GM04503 (cell line): ENCODE measurements around the gene VIPR1.

Source experiments
- DNase-seq: peaks from one replicate; pipeline ENCODE4 v3.0.0-alpha.2; 2012; ENCODE audit warnings: low read depth

Gene VIPR1

GRCh38 chr3:42493798-42494151 is 8.7 kb upstream of the VIPR1 start:
- no peak for DNase-seq

GRCh38 chr3:42495393-42495792 is 7.0 kb upstream of the VIPR1 start:
- no peak for DNase-seq

- peak; percentile 11 for DNase-seq
These were observed 5.3 kb upstream of the VIPR1 start for GRCh38 chr3:42497009-42497731.

- no peak for DNase-seq
These were observed 4.4 kb upstream of the VIPR1 start for GRCh38 chr3:42498034-42498433.

GRCh38 chr3:42498791-42499477 is 3.5 kb upstream of the VIPR1 start:
- DNase-seq, result no peak

- no peak for DNase-seq
These were observed 3.0 kb upstream of the VIPR1 start for GRCh38 chr3:42499478-42499871.

GRCh38 chr3:42500091-42500490 is 2.4 kb upstream of the VIPR1 start:
- no peak for DNase-seq

GRCh38 chr3:42500909-42501308 is 1.5 kb upstream of the VIPR1 start:
- DNase-seq, result no peak

GRCh38 chr3:42501321-42501680 is 1.1 kb upstream of the VIPR1 start:
- DNase-seq, result no peak

- no peak for DNase-seq
These were observed 588 bp upstream of the VIPR1 start for GRCh38 chr3:42501681-42502428.

- DNase-seq, result no peak
These were observed 945 bp downstream of the VIPR1 start for GRCh38 chr3:42503251-42503924.

GRCh38 chr3:42503957-42504333 is 1.5 kb downstream of the VIPR1 start:
- DNase-seq, result no peak

GRCh38 chr3:42504334-42505127 is 2.1 kb downstream of the VIPR1 start:
- DNase-seq, result no peak

- no peak for DNase-seq
These were observed 2.8 kb downstream of the VIPR1 start for GRCh38 chr3:42505128-42505848.

GRCh38 chr3:42505849-42506410 is 3.5 kb downstream of the VIPR1 start:
- DNase-seq, result no peak

GRCh38 chr3:42507252-42507651 is 4.8 kb downstream of the VIPR1 start:
- DNase-seq, result no peak

GRCh38 chr3:42507761-42508335 is 5.4 kb downstream of the VIPR1 start:
- DNase-seq, result no peak

GRCh38 chr3:42508562-42508961 is 6.1 kb downstream of the VIPR1 start:
- no peak for DNase-seq

GRCh38 chr3:42509111-42509510 is 6.7 kb downstream of the VIPR1 start:
- DNase-seq, result no peak

- DNase-seq, result no peak
These were observed 7.9 kb downstream of the VIPR1 start for GRCh38 chr3:42510325-42510724.

GRCh38 chr3:42511201-42511600 is 8.8 kb downstream of the VIPR1 start:
- DNase-seq, result no peak
